ENCODE data around the gene SLC37A1. TPM values are rescaled to one million over a fixed set of nuclear protein-coding genes. Genes with fewer than 3 reads are reported as not detected.

The SLC37A1 gene
- total RNA-seq, 2 donors from 2014 or later: 6.6 to 9.6 TPM

GRCh38 chr21:42567861-42568260 lies 54.2 kb downstream of the SLC37A1 start:
- DNase-seq (ENCODE audit: low spot score): no peak
- no peak for ATAC-seq (ENCODE audit: insufficient number of reproducible peaks, low FRiP score, low read depth)
- Histone ChIP-seq H3K4me1 (ENCODE audit: control insufficient read depth in 1 of 2, low read depth in 2 of 2) (no peaks in the 10 kb centered on the region), H3K4me3 (no peak overlapping the region), H3K36me3 (peaks cover 8% of the 10 kb centered on the region), H3K27me3 (replicated peaks; ENCODE audit: insufficient read depth) (no peaks in the 10 kb centered on the region), H3K9me3 (no peaks in the 10 kb centered on the region), H3K27ac (no peak overlapping the region)
- TF ChIP-seq, protein P1, sequence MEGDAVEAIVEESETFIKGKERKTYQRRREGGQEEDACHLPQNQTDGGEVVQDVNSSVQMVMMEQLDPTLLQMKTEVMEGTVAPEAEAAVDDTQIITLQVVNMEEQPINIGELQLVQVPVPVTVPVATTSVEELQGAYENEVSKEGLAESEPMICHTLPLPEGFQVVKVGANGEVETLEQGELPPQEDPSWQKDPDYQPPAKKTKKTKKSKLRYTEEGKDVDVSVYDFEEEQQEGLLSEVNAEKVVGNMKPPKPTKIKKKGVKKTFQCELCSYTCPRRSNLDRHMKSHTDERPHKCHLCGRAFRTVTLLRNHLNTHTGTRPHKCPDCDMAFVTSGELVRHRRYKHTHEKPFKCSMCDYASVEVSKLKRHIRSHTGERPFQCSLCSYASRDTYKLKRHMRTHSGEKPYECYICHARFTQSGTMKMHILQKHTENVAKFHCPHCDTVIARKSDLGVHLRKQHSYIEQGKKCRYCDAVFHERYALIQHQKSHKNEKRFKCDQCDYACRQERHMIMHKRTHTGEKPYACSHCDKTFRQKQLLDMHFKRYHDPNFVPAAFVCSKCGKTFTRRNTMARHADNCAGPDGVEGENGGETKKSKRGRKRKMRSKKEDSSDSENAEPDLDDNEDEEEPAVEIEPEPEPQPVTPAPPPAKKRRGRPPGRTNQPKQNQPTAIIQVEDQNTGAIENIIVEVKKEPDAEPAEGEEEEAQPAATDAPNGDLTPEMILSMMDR (IDR thresholded peaks at IDR 0.05): no peak

GRCh38 chr21:42568376-42568775 lies 54.7 kb downstream of the SLC37A1 start:
- H3K27ac ChIP-seq: no peak overlapping the region
- TF ChIP-seq, protein P1 (IDR thresholded peaks at IDR 0.05): no peak
- H3K4me1 ChIP-seq (ENCODE audit: control insufficient read depth in 1 of 2, low read depth in 2 of 2): no peaks in the 10 kb centered on the region
- DNase-seq (ENCODE audit: low spot score) (no peak), ATAC-seq (ENCODE audit: insufficient number of reproducible peaks, low FRiP score, low read depth) (no peak)
- H3K4me3 ChIP-seq: no peak overlapping the region
- H3K9me3 ChIP-seq: no peaks in the 10 kb centered on the region
- H3K36me3 ChIP-seq: peaks cover 8% of the 10 kb centered on the region
- no peaks in the 10 kb centered on the region for H3K27me3 ChIP-seq (replicated peaks; ENCODE audit: insufficient read depth)

- DNase-seq (ENCODE audit: low spot score): no peak
- no peak for ATAC-seq (ENCODE audit: insufficient number of reproducible peaks, low FRiP score, low read depth)
- TF ChIP-seq, protein P1 (IDR thresholded peaks at IDR 0.05): no peak
- Histone ChIP-seq H3K4me3 (no peak overlapping the region), H3K27ac (no peak overlapping the region), H3K27me3 (replicated peaks; ENCODE audit: insufficient read depth) (no peaks in the 10 kb centered on the region), H3K36me3 (peaks cover 3% of the 10 kb centered on the region), H3K9me3 (no peaks in the 10 kb centered on the region), H3K4me1 (ENCODE audit: control insufficient read depth in 1 of 2, low read depth in 2 of 2) (no peaks in the 10 kb centered on the region)
Measured at GRCh38 chr21:42568866-42569731, 55.4 kb downstream of the SLC37A1 start.

- H3K4me1 ChIP-seq (ENCODE audit: control insufficient read depth in 1 of 2, low read depth in 2 of 2): no peaks in the 10 kb centered on the region
- DNase-seq (ENCODE audit: low spot score): no peak
- H3K9me3 ChIP-seq: no peaks in the 10 kb centered on the region
- H3K36me3 ChIP-seq: peaks cover 3% of the 10 kb centered on the region
- H3K4me3 ChIP-seq: no peak overlapping the region
- H3K27me3 ChIP-seq (replicated peaks; ENCODE audit: insufficient read depth): no peaks in the 10 kb centered on the region
- TF ChIP-seq, protein P1 (IDR thresholded peaks at IDR 0.05): no peak
- ATAC-seq (ENCODE audit: insufficient number of reproducible peaks, low FRiP score, low read depth): no peak
- H3K27ac ChIP-seq: no peak overlapping the region
Measured at GRCh38 chr21:42569732-42570301, 56.2 kb downstream of the SLC37A1 start.

GRCh38 chr21:42570362-42570761 lies 56.7 kb downstream of the SLC37A1 start:
- Histone ChIP-seq H3K4me3 (no peak overlapping the region), H3K36me3 (peaks cover 3% of the 10 kb centered on the region), H3K4me1 (ENCODE audit: control insufficient read depth in 1 of 2, low read depth in 2 of 2) (no peaks in the 10 kb centered on the region), H3K27ac (no peak overlapping the region), H3K27me3 (replicated peaks; ENCODE audit: insufficient read depth) (no peaks in the 10 kb centered on the region), H3K9me3 (no peaks in the 10 kb centered on the region)
- ATAC-seq (ENCODE audit: insufficient number of reproducible peaks, low FRiP score, low read depth): no peak
- no peak for DNase-seq (ENCODE audit: low spot score)
- TF ChIP-seq, protein P1 (IDR thresholded peaks at IDR 0.05): no peak

Data from thoracic aorta (tissue), 2 donors.